Neural progenitor cell (in vitro differentiated cells): ENCODE measurements around the gene ACER2.

Experiments used
- EZH2 ChIP-seq: fragments of 200-600 bp; sonication (generic); IDR thresholded peaks from 2 replicates; pipeline ENCODE4 v1.6.1; 2017; ENCODE audit warnings: antibody characterized with exemption, mild to moderate bottlenecking, moderate library complexity
- EZH2phosphoT487 ChIP-seq: fragments of 200-600 bp; sonication (generic); IDR thresholded peaks from 2 replicates; pipeline ENCODE4 v1.6.1; 2017; ENCODE audit warnings: antibody characterized with exemption
- TF ChIP-seq, protein P1 (sequence below): fragments of 200-600 bp; sonication (generic); IDR thresholded peaks from 2 replicates; pipeline ENCODE4 v1.5.1; 2017; ENCODE audit warnings: antibody characterized with exemption, mild to moderate bottlenecking

GRCh38 chr9:19493174-19493811 lies 84.5 kb downstream of the ACER2 start:
- TF ChIP-seq EZH2phosphoT487 = no peak
- TF ChIP-seq, protein P1, sequence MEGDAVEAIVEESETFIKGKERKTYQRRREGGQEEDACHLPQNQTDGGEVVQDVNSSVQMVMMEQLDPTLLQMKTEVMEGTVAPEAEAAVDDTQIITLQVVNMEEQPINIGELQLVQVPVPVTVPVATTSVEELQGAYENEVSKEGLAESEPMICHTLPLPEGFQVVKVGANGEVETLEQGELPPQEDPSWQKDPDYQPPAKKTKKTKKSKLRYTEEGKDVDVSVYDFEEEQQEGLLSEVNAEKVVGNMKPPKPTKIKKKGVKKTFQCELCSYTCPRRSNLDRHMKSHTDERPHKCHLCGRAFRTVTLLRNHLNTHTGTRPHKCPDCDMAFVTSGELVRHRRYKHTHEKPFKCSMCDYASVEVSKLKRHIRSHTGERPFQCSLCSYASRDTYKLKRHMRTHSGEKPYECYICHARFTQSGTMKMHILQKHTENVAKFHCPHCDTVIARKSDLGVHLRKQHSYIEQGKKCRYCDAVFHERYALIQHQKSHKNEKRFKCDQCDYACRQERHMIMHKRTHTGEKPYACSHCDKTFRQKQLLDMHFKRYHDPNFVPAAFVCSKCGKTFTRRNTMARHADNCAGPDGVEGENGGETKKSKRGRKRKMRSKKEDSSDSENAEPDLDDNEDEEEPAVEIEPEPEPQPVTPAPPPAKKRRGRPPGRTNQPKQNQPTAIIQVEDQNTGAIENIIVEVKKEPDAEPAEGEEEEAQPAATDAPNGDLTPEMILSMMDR = peak; percentile 86
- no peak for TF ChIP-seq EZH2
